IPS-18a (cell line): ENCODE data around the gene ABCA3.
"Not testable (repeated sequence)": the region's sequence is repeated elsewhere in the genome, so short reads cannot be mapped to it uniquely, and the experiment has no call there.

ENCODE experiments used
- H3K27ac ChIP-seq: one replicate; pipeline ENCODE4 v1.5.1; 2013; ENCODE audit warnings: low read length
- H3K27me3 ChIP-seq: one replicate; pipeline ENCODE4 v1.6.1; 2013; ENCODE audit warnings: mild to moderate bottlenecking, low read length; ENCODE audit not compliant: control insufficient read depth, insufficient read depth
- H3K36me3 ChIP-seq: one replicate; pipeline ENCODE4 v1.6.1; 2013; ENCODE audit warnings: low read depth, low read length; ENCODE audit not compliant: control insufficient read depth
- H3K4me1 ChIP-seq: one replicate; pipeline ENCODE4 v1.6.1; 2013; ENCODE audit warnings: low read depth, low read length; ENCODE audit not compliant: control insufficient read depth
- H3K4me3 ChIP-seq: one replicate; pipeline ENCODE4 v1.5.1; 2013; ENCODE audit warnings: low read length
- H3K9ac ChIP-seq: one replicate; pipeline ENCODE4 v1.6.1; 2013; ENCODE audit warnings: mild to moderate bottlenecking, low read length, moderate library complexity
- H3K9me3 ChIP-seq: one replicate; pipeline ENCODE4 v1.6.1; 2013; ENCODE audit warnings: low read depth, low read length; ENCODE audit not compliant: control insufficient read depth

The ABCA3 gene

GRCh38 chr16:2340564-2341455 is at the start of gene ABCA3:
Gene ABCA3, minus strand, starts transcription at chr16:2340728. Its CDS starts 14,262 bp downstream, at chr16:2326466.
- no peaks in the 10 kb centered on the region for H3K9me3 ChIP-seq
- H3K36me3 ChIP-seq, result no peaks in the 10 kb centered on the region
- H3K4me3 ChIP-seq, result peak within 1 kb of the TSS; percentile 66
- no peak within 1 kb of the TSS for H3K27ac ChIP-seq
- H3K4me1 ChIP-seq, result no peaks in the 10 kb centered on the region
- H3K9ac ChIP-seq, result no peak within 1 kb of the TSS
- H3K27me3 ChIP-seq, result peaks cover 26% of the 10 kb centered on the region

- Histone ChIP-seq H3K9me3 (peaks cover 4% of the 10 kb centered on the region), H3K4me3 (no peak overlapping the region), H3K27me3 (no peaks in the 10 kb centered on the region), H3K27ac (no peak overlapping the region), H3K9ac (no peak overlapping the region), H3K36me3 (no peaks in the 10 kb centered on the region), H3K4me1 (peaks cover 16% of the 10 kb centered on the region)
Observed at GRCh38 chr16:2388875-2389433, 48.4 kb upstream of the ABCA3 start.

- Histone ChIP-seq H3K4me3 (no peak overlapping the region), H3K27ac (no peak overlapping the region), H3K4me1 (peaks cover 16% of the 10 kb centered on the region), H3K9ac (no peak overlapping the region), H3K27me3 (no peaks in the 10 kb centered on the region), H3K36me3 (no peaks in the 10 kb centered on the region), H3K9me3 (peaks cover 4% of the 10 kb centered on the region)
Observed at GRCh38 chr16:2388139-2388874, 47.8 kb upstream of the ABCA3 start.

GRCh38 chr16:2386990-2387389 is 46.5 kb upstream of the ABCA3 start:
- Histone ChIP-seq H3K4me3 (no peak overlapping the region), H3K9ac (peak overlapping the region; percentile 17), H3K27ac (no peak overlapping the region), H3K36me3 (no peaks in the 10 kb centered on the region), H3K9me3 (peaks cover 4% of the 10 kb centered on the region), H3K27me3 (no peaks in the 10 kb centered on the region), H3K4me1 (peaks cover 16% of the 10 kb centered on the region)

GRCh38 chr16:2385982-2386381 is 45.5 kb upstream of the ABCA3 start:
- H3K4me1 ChIP-seq, result peaks cover 16% of the 10 kb centered on the region
- H3K9me3 ChIP-seq, H3K4me3 ChIP-seq, H3K9ac ChIP-seq, H3K27ac ChIP-seq, H3K36me3 ChIP-seq, H3K27me3 ChIP-seq: not testable (repeated sequence)

GRCh38 chr16:2385190-2385836 is 44.8 kb upstream of the ABCA3 start:
- Histone ChIP-seq H3K9ac (no peak overlapping the region), H3K9me3 (peaks cover 4% of the 10 kb centered on the region), H3K36me3 (no peaks in the 10 kb centered on the region), H3K4me1 (peaks cover 16% of the 10 kb centered on the region), H3K27ac (no peak overlapping the region), H3K4me3 (no peak overlapping the region), H3K27me3 (no peaks in the 10 kb centered on the region)

GRCh38 chr16:2384426-2384825 is 43.9 kb upstream of the ABCA3 start:
- Histone ChIP-seq H3K36me3 (no peaks in the 10 kb centered on the region), H3K4me3 (no peak overlapping the region), H3K4me1 (peaks cover 16% of the 10 kb centered on the region), H3K27me3 (no peaks in the 10 kb centered on the region), H3K9me3 (peaks cover 4% of the 10 kb centered on the region), H3K27ac (no peak overlapping the region), H3K9ac (no peak overlapping the region)

GRCh38 chr16:2383501-2383900 is 43.0 kb upstream of the ABCA3 start:
- Histone ChIP-seq H3K36me3 (no peaks in the 10 kb centered on the region), H3K4me1 (peaks cover 16% of the 10 kb centered on the region)

GRCh38 chr16:2374644-2375043 is 34.1 kb upstream of the ABCA3 start:
- Histone ChIP-seq H3K4me3 (no peak overlapping the region), H3K36me3 (no peaks in the 10 kb centered on the region), H3K9me3 (no peaks in the 10 kb centered on the region), H3K9ac (no peak overlapping the region), H3K4me1 (no peaks in the 10 kb centered on the region), H3K27me3 (no peaks in the 10 kb centered on the region), H3K27ac (no peak overlapping the region)

More at GRCh38 chr16:2383501-2383900, 43.0 kb upstream of the ABCA3 start:
- H3K9ac ChIP-seq, result no peak overlapping the region
- no peaks in the 10 kb centered on the region for H3K27me3 ChIP-seq
- no peak overlapping the region for H3K4me3 ChIP-seq
- no peaks in the 10 kb centered on the region for H3K9me3 ChIP-seq
- H3K27ac ChIP-seq, result no peak overlapping the region

GRCh38 chr16:2373176-2373575 is 32.6 kb upstream of the ABCA3 start:
- Histone ChIP-seq H3K36me3 (no peaks in the 10 kb centered on the region), H3K9ac (no peak overlapping the region), H3K27ac (no peak overlapping the region), H3K9me3 (no peaks in the 10 kb centered on the region), H3K4me1 (no peaks in the 10 kb centered on the region), H3K4me3 (no peak overlapping the region), H3K27me3 (no peaks in the 10 kb centered on the region)

GRCh38 chr16:2372684-2373083 is 32.2 kb upstream of the ABCA3 start:
- Histone ChIP-seq H3K36me3 (no peaks in the 10 kb centered on the region), H3K4me3 (no peak overlapping the region), H3K4me1 (no peaks in the 10 kb centered on the region), H3K27ac (no peak overlapping the region), H3K9me3 (no peaks in the 10 kb centered on the region), H3K27me3 (no peaks in the 10 kb centered on the region), H3K9ac (no peak overlapping the region)
